CD4-positive, alpha-beta T cell treated with Interferon alpha-2 for 1 hour (primary cell): ENCODE data around the gene CORO1A.
"Not testable (repeated sequence)": the region's sequence is repeated elsewhere in the genome, so short reads cannot be mapped to it uniquely, and the experiment has no call there.

Source experiments
- DNase-seq, 2 donors: peaks; one replicate each; pipeline ENCODE4 v3.0.0-alpha.2; 2020 to 2022

Gene CORO1A

DNA sequence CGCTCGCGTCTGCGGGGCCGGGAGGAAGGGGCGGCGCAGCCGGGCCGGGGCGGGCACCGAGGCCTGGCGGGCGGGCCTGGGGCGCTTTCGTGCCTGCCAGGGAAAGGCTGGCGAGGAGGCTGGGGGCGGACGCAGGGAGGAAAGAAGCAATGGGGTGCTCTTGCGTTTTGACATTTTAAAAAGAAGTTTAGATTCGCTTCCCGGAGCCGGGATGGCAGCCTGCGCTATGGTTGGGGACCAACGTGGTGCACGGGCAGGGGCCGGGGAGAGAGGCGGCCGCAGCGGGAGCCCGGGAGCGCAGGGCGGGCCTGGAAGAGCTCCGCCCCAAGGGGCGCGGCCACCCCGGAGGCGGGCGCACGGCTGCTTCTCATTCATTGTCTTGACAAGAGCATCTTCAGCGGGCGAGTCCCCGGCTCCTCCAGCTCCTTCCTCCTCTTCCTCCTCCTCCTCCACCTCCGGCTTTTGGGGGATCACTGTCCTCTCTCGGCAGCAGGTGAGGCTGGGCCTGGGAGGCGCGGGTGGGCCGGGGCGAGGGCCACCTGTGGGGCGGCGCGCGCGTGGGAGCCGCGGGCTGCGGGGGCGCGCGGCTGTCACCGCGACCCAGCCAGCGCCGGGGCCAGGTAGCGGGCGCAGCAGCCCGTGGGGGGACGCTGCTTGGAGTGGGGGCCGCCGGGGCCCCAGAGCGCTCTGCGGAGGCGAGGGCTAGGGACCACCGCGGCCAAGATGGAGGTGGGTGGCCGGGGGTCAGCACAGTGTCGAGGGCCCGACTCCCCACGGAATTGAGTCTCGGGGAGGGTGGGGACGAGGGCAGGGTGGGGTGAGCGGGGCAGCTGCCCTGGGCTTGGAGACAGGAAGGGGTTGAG, at the start of gene CORO1A:
TSS of gene CORO1A (plus strand) at position 370 of the 863 bp plus-strand sequence. CDS start 1,608 bp downstream, outside the sequence.
- DNase-seq, result peak; percentile 77 to 82

GRCh38 chr16:30136971-30137605, 46.3 kb upstream of the CORO1A start:
- DNase-seq, result no peak

GRCh38 chr16:30137897-30138296, 45.5 kb upstream of the CORO1A start:
- DNase-seq, result no peak

GRCh38 chr16:30139583-30140481, 43.6 kb upstream of the CORO1A start:
- DNase-seq, result no peak

GRCh38 chr16:30141750-30142149, 41.7 kb upstream of the CORO1A start:
- DNase-seq, result no peak

DNA sequence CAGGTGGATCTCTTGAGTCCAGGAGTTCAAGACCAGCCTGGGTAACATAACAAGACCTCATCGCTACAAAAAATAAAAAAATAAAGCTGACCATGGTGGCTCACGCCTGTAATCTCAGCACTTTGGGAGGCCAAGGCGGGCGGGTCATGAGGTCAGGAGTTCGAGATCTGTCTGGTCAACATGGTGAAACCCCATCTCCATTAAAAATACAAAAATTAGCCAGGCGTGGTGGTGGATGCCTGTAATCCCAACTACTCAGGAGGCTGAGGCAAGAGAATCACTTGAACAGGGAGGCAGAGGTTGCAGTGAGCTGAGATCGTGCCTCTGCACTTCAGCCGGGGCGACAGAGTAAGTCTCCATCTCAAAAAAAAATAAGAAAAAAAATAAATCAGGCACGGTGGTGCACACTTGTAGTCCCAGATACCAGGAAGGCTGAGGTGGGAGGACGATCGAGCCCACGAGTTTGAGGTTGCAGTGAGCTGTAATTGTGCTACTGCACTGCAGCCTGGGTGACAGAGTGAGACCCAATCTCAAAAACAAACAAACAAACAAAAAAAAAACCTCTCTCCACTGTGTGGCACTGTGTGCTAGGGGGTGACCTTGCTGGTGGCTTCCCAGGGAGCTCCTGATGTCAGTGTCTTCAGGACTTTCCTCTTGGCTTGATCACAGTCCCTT, 40.6 kb upstream of the CORO1A start:
- DNase-seq, result peak; percentile 25 to 54

GRCh38 chr16:30143347-30143702, 40.1 kb upstream of the CORO1A start:
- no peak for DNase-seq

GRCh38 chr16:30144017-30144416, 39.4 kb upstream of the CORO1A start:
- no peak for DNase-seq

- DNase-seq, result no peak
These were observed 38.5 kb upstream of the CORO1A start for GRCh38 chr16:30144917-30145316.

GRCh38 chr16:30145657-30146056, 37.7 kb upstream of the CORO1A start:
- no peak for DNase-seq

GRCh38 chr16:30147843-30148510, 35.4 kb upstream of the CORO1A start:
- DNase-seq, result no peak

GRCh38 chr16:30149250-30149930, 34.0 kb upstream of the CORO1A start:
- no peak for DNase-seq

DNA sequence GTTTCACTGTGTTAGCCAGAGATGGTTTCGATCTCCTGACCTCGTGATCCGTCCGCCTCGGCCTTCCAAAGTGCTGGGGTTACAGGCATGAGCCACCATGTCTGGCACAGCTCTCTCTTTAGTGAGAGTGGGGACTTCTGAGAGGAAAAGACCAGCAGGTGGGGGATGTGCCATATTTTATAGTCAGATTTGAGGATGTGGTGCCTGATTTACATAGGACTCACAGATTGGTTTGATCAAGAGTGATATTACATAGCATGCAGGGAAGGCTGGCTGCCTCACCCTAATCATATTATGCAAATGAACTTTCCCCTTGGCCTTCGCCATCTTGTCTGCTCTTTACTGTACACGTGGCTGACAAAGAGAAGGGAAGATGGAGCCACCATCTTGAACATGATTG, 32.3 kb upstream of the CORO1A start:
- no peak for DNase-seq

- no peak for DNase-seq
These were observed 30.9 kb upstream of the CORO1A start for GRCh38 chr16:30152517-30152916.

GRCh38 chr16:30155188-30155587, 28.2 kb upstream of the CORO1A start:
- no peak for DNase-seq

DNA sequence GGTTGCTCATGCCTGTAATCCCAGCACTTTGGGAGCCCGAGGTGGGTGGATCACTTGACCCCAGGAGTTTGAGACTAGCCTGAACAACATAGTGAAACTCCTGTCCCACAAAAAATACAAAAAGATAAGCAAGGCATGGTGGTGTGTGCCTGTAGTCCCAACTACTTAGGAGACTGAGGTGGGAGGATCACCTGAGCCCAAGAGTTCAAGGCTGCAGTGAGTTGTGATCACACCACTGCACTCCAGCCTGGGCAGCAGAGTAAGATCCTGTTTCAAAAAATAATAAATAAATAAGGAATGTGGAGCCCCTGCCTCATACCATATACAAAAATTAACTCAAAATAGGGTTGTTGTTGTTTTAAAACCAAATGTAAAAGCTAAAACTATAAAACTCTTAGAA, 26.2 kb upstream of the CORO1A start:
- DNase-seq, result no peak

DNA sequence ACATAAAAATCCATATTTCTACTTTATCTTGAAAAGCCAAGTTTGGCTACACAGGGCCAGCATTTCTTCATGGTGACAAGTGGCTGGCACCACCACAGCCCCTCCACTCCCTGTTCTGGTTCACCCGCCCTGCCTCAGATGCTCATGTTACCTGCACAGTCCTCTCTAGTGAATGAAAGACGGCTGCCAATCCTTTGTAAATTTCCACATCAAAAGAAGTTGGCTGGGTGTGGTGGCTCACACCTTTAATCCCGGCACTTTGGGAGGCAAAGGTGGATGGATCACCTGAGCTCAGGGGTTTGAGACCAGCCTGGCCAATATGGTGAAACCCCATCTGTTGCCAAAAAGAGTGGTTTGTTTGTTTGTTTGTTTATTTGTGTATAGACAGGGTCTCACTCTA, 19.9 kb upstream of the CORO1A start:
- DNase-seq, result no peak

- peak; percentile 33 to 40 for DNase-seq
These were observed 17.1 kb upstream of the CORO1A start for GRCh38 chr16:30166202-30166902.

GRCh38 chr16:30168746-30169145, 14.7 kb upstream of the CORO1A start:
- DNase-seq, result not testable (repeated sequence)

DNA sequence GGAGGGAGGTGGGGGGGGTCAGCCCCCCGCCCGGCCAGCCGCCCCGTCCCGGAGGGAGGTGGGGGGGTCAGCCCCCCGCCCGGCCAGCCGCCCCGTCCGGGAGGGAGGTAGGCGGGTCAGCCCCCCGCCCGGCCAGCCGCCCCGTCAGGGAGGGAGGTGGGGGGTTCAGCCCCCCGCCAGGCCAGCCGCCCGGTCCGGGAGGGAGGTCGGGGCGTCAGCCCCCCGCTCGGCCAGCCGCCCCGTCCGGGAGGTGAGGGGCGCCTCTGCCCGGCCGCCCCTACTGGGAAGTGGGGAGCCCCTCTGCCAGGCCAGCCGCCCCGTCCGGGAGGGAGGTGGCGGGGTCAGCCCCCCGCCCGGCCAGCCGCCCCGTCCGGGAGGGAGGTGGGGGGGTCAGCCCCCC, 14.0 kb upstream of the CORO1A start:
- not testable (repeated sequence) for DNase-seq

- DNase-seq, result not testable (repeated sequence)
These were observed 13.3 kb upstream of the CORO1A start for GRCh38 chr16:30170145-30170544.
